ENCODE data around the gene ERFE. TPM values are rescaled to one million over a fixed set of nuclear protein-coding genes. Genes with fewer than 3 reads are reported as not detected.

The ERFE gene
- total RNA-seq, 1 donor from 2014 or later = 0.44 TPM

DNA sequence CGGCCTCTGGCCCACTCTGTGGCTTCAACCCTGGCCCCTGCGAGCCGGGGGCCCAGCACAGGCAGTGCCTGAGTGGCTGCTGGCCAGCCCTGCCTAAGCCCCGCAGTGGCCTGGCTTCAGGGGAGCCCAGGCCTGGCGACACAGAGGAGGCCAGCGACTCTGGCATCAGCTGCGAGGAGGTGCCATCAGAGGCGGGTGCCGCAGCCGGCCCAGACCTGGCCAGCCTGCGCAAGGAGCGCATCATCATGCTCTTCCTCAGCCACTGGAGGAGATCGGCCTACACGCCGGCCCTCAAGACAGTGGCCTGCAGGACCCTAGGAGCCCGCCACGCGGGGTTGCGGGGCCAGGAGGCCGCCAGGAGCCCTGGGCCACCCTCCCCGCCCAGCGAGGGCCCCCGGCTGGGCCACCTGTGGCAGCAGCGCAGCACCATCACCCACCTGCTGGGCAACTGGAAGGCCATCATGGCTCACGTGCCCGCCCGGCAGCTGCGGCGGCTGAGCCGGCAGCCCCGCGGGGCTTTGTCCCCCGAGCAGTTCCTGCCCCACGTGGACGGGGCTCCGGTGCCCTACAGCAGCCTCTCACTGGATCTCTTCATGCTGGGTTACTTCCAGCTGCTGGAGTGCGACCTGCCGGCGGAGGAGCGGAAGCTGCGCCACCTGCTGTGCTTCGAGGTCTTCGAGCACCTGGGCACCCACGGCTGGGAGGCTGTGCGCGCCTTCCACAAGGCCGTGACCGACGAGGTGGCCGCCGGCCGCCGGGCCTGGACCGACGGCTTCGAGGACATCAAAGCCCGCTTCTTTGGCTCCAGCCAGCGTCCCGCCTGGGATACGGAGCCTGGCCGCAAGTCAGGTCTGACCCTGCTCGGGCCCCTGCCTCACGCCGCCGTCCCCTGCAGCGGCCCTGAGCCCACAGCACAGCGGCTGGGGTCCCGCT, 27.8 kb upstream of the ERFE start:
- H3K27ac ChIP-seq (replicated peaks) = no peak overlapping the region
- no peak for DNase-seq
- intact Hi-C loops (cut with micrococcal nuclease) = no loop called here

DNA sequence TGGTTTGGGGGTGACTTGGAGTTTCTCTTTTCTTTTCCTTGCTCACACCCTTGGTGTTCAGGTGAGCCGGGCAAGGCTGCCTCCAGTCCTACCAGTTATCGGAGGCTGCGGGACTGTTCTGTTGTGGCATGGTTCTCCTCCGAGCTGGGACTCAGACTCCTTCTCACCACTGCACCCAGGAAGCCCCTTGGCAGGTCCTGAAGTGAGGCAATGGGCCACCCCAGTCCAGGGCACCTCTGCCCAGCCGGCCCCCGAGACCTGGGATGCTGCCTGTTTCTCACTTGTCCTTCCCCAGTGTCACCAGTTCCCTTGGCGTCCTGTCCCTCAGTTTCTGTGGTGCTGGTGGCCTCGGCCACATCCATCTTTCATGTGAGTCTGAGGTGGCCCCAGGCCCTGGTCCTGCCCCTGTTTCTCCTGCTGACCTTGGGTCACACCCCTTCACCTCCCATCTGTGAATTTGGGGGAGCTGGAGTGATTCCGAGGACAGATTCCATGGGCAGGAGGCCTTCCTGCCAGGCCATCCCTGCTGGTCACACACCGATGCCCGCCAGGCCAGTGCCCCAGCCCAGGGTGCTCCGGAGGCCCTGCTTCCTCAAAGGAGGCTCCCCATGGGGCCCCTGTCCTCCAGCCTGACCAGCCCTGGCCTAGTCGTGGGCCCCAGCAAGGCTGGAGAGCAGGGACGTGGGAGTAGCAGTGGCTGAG, 26.9 kb upstream of the ERFE start:
- H3K4me3 ChIP-seq = no peak overlapping the region
- TF ChIP-seq, protein P1, sequence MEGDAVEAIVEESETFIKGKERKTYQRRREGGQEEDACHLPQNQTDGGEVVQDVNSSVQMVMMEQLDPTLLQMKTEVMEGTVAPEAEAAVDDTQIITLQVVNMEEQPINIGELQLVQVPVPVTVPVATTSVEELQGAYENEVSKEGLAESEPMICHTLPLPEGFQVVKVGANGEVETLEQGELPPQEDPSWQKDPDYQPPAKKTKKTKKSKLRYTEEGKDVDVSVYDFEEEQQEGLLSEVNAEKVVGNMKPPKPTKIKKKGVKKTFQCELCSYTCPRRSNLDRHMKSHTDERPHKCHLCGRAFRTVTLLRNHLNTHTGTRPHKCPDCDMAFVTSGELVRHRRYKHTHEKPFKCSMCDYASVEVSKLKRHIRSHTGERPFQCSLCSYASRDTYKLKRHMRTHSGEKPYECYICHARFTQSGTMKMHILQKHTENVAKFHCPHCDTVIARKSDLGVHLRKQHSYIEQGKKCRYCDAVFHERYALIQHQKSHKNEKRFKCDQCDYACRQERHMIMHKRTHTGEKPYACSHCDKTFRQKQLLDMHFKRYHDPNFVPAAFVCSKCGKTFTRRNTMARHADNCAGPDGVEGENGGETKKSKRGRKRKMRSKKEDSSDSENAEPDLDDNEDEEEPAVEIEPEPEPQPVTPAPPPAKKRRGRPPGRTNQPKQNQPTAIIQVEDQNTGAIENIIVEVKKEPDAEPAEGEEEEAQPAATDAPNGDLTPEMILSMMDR (IDR thresholded peaks at IDR 0.05; ENCODE audit: borderline replicate concordance) = no peak
- DNase-seq = peak; percentile 11
- no peak overlapping the region for H3K27ac ChIP-seq (replicated peaks)
- H3K36me3 ChIP-seq = no peaks in the 10 kb centered on the region
- H3K9me3 ChIP-seq (replicated peaks) = no peaks in the 10 kb centered on the region
- peaks cover 9% of the 10 kb centered on the region for H3K4me1 ChIP-seq
- H3K27me3 ChIP-seq (ENCODE audit: low read depth) = peaks cover 22% of the 10 kb centered on the region
- intact Hi-C loops (cut with micrococcal nuclease) = no loop called here

More for the DNA sequence above, 27.8 kb upstream of the ERFE start:
- H3K27me3 ChIP-seq (ENCODE audit: low read depth) = peaks cover 22% of the 10 kb centered on the region
- H3K4me1 ChIP-seq = no peaks in the 10 kb centered on the region
- TF ChIP-seq, protein P1 (IDR thresholded peaks at IDR 0.05; ENCODE audit: borderline replicate concordance) = no peak
- H3K36me3 ChIP-seq = no peaks in the 10 kb centered on the region
- no peak overlapping the region for H3K4me3 ChIP-seq
- H3K9me3 ChIP-seq (replicated peaks) = no peaks in the 10 kb centered on the region

DNA sequence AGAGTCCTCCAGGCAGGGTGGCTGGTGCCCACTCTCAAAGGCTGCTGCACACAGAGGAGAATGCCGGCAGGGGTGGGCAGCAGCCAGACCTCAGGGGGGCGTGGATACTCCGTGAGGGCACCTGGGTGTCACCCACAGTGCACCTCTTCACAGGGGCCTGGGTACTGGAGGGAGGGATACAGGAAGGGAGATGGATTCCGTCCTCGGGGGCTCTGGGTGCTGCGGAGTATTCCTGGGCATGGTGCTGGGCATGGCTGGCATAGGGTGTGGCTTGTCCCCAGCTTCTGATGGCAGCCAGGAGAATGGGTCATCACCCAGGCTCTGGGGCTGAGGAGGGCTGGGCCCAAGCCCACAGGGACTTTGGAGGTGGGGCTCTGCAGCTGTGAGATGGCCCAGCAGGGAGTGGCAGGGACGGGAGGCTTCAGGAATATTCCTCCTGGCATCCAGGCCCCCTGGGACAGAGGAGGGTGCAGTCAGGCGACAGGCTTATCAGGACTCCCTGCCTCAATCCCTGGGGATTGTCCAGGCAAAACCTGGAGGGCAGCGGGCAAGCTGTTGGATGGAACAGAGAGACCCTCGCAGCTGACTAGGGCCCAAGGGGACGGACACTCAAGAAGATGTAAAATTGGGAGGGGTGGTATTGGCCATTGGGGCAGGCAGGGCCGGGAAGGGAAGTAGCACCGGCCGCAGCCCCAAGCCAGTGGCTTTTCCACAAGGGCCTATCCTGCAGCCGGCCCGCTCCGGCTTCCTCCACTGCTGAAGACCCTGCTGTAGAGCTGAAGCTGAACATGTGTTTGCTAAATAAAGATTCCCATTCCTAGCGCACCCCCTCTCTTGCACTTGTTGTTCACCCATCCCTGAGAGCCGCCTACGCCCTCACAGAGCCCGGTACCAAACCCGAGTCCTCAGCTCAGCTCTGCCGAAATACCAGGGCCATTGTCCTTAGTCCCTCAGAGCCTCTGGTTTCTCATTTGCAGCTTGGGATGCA, 26.0 kb upstream of the ERFE start:
- intact Hi-C loops (cut with micrococcal nuclease) = no loop called here
- Histone ChIP-seq H3K9me3 (replicated peaks) (no peaks in the 10 kb centered on the region), H3K27me3 (ENCODE audit: low read depth) (peaks cover 20% of the 10 kb centered on the region), H3K4me3 (no peak overlapping the region), H3K4me1 (peaks cover 17% of the 10 kb centered on the region), H3K27ac (replicated peaks) (no peak overlapping the region), H3K36me3 (no peaks in the 10 kb centered on the region)
- peak; percentile 7 for DNase-seq
- TF ChIP-seq, protein P1 (IDR thresholded peaks at IDR 0.05; ENCODE audit: borderline replicate concordance) = no peak

DNA sequence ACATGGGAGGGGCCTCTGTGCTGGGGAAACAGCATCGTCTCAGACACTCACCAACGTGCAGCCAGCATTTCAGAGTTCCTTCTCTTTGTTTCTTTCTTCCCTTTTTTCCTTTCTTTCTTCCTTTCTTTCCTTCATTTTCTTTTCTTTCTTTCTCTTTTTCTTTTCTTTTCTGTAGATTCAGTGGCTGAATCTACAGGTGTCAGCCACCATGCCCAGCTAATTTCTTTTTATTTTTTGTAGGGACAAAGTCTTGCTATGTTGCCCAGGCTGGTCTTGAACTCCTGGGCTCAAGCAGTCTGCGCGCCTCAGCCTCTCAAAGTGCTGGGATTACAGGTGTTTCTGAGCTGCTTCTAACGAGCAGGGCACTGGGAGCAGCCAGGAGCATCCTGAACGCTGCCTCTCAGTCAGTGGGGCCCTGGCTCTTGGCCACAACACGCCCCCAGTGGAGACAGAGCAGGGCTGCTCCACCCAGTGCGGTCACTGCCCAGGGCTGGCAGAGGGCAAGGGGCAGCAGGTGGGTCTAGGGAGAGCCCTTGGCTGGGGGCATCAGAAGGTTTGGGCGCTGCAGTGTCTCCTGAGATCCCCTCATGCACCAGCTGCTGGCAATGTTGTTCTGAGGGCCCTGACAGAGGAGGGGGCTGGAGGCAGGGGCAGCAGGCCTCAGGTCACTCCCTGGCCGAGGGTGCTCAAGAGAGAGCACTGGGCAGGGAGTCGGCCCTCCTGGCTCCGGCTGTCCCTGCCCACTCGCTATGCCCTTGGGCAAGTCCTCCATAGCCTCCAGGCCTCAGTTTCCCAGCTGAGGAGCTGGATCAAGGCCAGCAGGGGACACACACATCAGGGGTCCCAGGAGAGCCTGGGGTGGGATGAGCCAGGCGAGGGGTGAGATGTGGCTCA, 25.0 kb upstream of the ERFE start:
- Histone ChIP-seq H3K4me1 (peaks cover 25% of the 10 kb centered on the region), H3K36me3 (no peaks in the 10 kb centered on the region), H3K27me3 (ENCODE audit: low read depth) (peaks cover 11% of the 10 kb centered on the region), H3K4me3 (no peak overlapping the region), H3K9me3 (replicated peaks) (no peaks in the 10 kb centered on the region), H3K27ac (replicated peaks) (no peak overlapping the region)
- DNase-seq = peak; percentile 10
- TF ChIP-seq, protein P1 (IDR thresholded peaks at IDR 0.05; ENCODE audit: borderline replicate concordance) = no peak
- intact Hi-C loops (cut with micrococcal nuclease) = no loop called here

Measured in left ventricle myocardium inferior (tissue), 1 donor.